ENCODE data around the gene DNTT. TPM values are rescaled to one million over a fixed set of nuclear protein-coding genes. Genes with fewer than 3 reads are reported as not detected.

Gene DNTT
- total RNA-seq, 6 experiments from 2014 or later, result not detected

GRCh38 chr10:96357038-96357620 lies 52.9 kb downstream of the DNTT start:
- WGBS (ENCODE audit: insufficient coverage, low coverage, low lambda C conversion rate, missing lambda C conversion rate), result 45% methylated on average over 6 of the region's 8 CpGs
- Histone ChIP-seq H3K4me3 (no peak overlapping the region), H3K4me1 (peaks cover 0 to 8% (median 0%) of the 10 kb centered on the region in 4 donors), H3K27me3 (no peaks in the 10 kb centered on the region), H3K36me3 (no peaks in the 10 kb centered on the region), H3K9me3 (no peaks in the 10 kb centered on the region), H3K27ac (no peak overlapping the region)
- intact Hi-C loops (cut with DNase I), result no loop called here
- ATAC-seq, result no peak
- no peak for TF ChIP-seq CTCF (IDR thresholded peaks at IDR 0.05)
- TF ChIP-seq POLR2A (IDR thresholded peaks at IDR 0.05), result no peak
- DNase-seq, result no peak

GRCh38 chr10:96358851-96359540 lies 54.8 kb downstream of the DNTT start, which contains the start of gene OPALIN:
TSS of gene OPALIN (minus strand) at chr10:96359002. CDS start at chr10:96358896, 106 bp downstream.
- no peak within 1 kb of the TSS for H3K4me3 ChIP-seq
- H3K27me3 ChIP-seq, result no peaks in the 10 kb centered on the region
- H3K27ac ChIP-seq, result no peak within 1 kb of the TSS
- DNase-seq (no peak), ATAC-seq (no peak)
- intact Hi-C loops (cut with DNase I), result no loop called here
- TF ChIP-seq POLR2A (IDR thresholded peaks at IDR 0.05) (no peak), CTCF (IDR thresholded peaks at IDR 0.05) (no peak)
- H3K36me3 ChIP-seq, result no peaks in the 10 kb centered on the region
- H3K4me1 ChIP-seq, result no peaks in the 10 kb centered on the region
- H3K9me3 ChIP-seq, result no peaks in the 10 kb centered on the region
- WGBS (ENCODE audit: insufficient coverage, low coverage, low lambda C conversion rate, missing lambda C conversion rate), result 52% methylated on average over 7 of the region's 7 CpGs

- ATAC-seq, result no peak
- Histone ChIP-seq H3K4me3 (no peak overlapping the region), H3K27me3 (no peaks in the 10 kb centered on the region), H3K4me1 (no peaks in the 10 kb centered on the region), H3K27ac (no peak overlapping the region), H3K9me3 (no peaks in the 10 kb centered on the region), H3K36me3 (no peaks in the 10 kb centered on the region)
- no peak for DNase-seq
- intact Hi-C loops (cut with DNase I), result no loop called here
- TF ChIP-seq CTCF (IDR thresholded peaks at IDR 0.05) (no peak), POLR2A (IDR thresholded peaks at IDR 0.05) (no peak)
- 81% methylated on average over 6 of the region's 6 CpGs for WGBS (ENCODE audit: insufficient coverage, low coverage, low lambda C conversion rate, missing lambda C conversion rate)
These were observed 55.4 kb downstream of the DNTT start for GRCh38 chr10:96359616-96360015.

- H3K4me3 ChIP-seq, result no peak overlapping the region
- 92% methylated on average over 2 of the region's 6 CpGs for WGBS (ENCODE audit: insufficient coverage, low coverage, low lambda C conversion rate, missing lambda C conversion rate)
- H3K4me1 ChIP-seq, result no peaks in the 10 kb centered on the region
- no peak overlapping the region for H3K27ac ChIP-seq
- no peak for ATAC-seq
- DNase-seq, result no peak
- H3K27me3 ChIP-seq, result no peaks in the 10 kb centered on the region
- intact Hi-C loops (cut with DNase I), result no loop called here
- TF ChIP-seq POLR2A (IDR thresholded peaks at IDR 0.05) (no peak), CTCF (IDR thresholded peaks at IDR 0.05) (no peak)
- no peaks in the 10 kb centered on the region for H3K9me3 ChIP-seq
- H3K36me3 ChIP-seq, result no peaks in the 10 kb centered on the region
These were observed 56.1 kb downstream of the DNTT start for GRCh38 chr10:96360331-96360730.

All from right lobe of liver (tissue), 6 donors.